CD14-positive monocyte (primary cell): ENCODE measurements around the gene MORF4L1. TPM values are rescaled to one million over a fixed set of nuclear protein-coding genes. Genes with fewer than 3 reads are reported as not detected.

Experiments
- DNase-seq, 3 donors: peaks; one replicate each; pipeline ENCODE4 v3.0.0-alpha.2; 2011 to 2022
- H2AFZ ChIP-seq: 2 replicates; pipeline ENCODE4 v1.6.0; 2012; ENCODE audit warnings: mild to moderate bottlenecking, low read depth, low read length, inconsistent platforms; ENCODE audit not compliant: insufficient read depth, poor library complexity, severe bottlenecking
- H3K27ac ChIP-seq, 2 donors: 1 replicate in 1 of 2; 2 replicates in 1 of 2; pipeline ENCODE4 v1.5.1; 2012 to 2013; ENCODE audit warnings: low read length in 2 of 2, control low read depth in 1 of 2, inconsistent platforms in 1 of 2, low read depth in 1 of 2, mild to moderate bottlenecking in 1 of 2
- H3K27me3 ChIP-seq, 2 donors: one replicate each; pipeline versions ENCODE4 v1.6.0 to v1.6.1; 2011 to 2013; ENCODE audit warnings: low read length in 2 of 2; ENCODE audit not compliant: control insufficient read depth in 2 of 2, insufficient read depth in 2 of 2
- H3K36me3 ChIP-seq, 2 donors: replicated peaks in 1 of 2; 1 replicate in 1 of 2; 2 replicates in 1 of 2; pipeline versions ENCODE4 v1.5.1 to v1.6.1; 2012 to 2013; ENCODE audit warnings: low read length in 2 of 2, control low read depth in 1 of 2, inconsistent platforms in 1 of 2, mild to moderate bottlenecking in 1 of 2; ENCODE audit not compliant: insufficient read depth in 2 of 2, control insufficient read depth in 1 of 2
- H3K4me1 ChIP-seq, 2 donors: 1 replicate in 1 of 2; 2 replicates in 1 of 2; pipeline versions ENCODE4 v1.5.1 to v1.6.1; 2012 to 2013; ENCODE audit warnings: low read length in 2 of 2, control low read depth in 1 of 2, inconsistent platforms in 1 of 2, mild to moderate bottlenecking in 1 of 2, moderate library complexity in 1 of 2; ENCODE audit not compliant: insufficient read depth in 2 of 2, control insufficient read depth in 1 of 2
- H3K4me2 ChIP-seq: replicated peaks from 2 replicates; pipeline ENCODE3; 2012; ENCODE audit warnings: low read length, moderate library complexity, mild to moderate bottlenecking; ENCODE audit not compliant: poor library complexity, severe bottlenecking; ENCODE audit errors: extremely low read depth
- H3K4me3 ChIP-seq, 3 experiments: fragments of 200-600 bp in 1 of 3; sonication (generic) in 1 of 3; replicated peaks in 1 of 3; 1 replicate in 2 of 3; 2 replicates in 1 of 3; pipeline ENCODE4 v1.5.1; 2011 to 2013; ENCODE audit warnings: low read length in 3 of 3, mild to moderate bottlenecking in 3 of 3, control low read depth in 2 of 3, low read depth in 2 of 3, inconsistent platforms in 1 of 3, moderate library complexity in 1 of 3
- H3K79me2 ChIP-seq: 2 replicates; pipeline ENCODE4 v1.6.0; 2012; ENCODE audit warnings: mild to moderate bottlenecking, control low read depth, inconsistent platforms, low read length, moderate library complexity; ENCODE audit not compliant: insufficient read depth
- H3K9ac ChIP-seq: 2 replicates; pipeline ENCODE4 v1.6.0; 2017; ENCODE audit warnings: low read length, mild to moderate bottlenecking; ENCODE audit not compliant: insufficient read depth, poor library complexity, severe bottlenecking
- H3K9me3 ChIP-seq, 2 donors: replicated peaks in 1 of 2; 1 replicate in 1 of 2; 2 replicates in 1 of 2; pipeline versions ENCODE4 v1.5.1 to v1.6.1; 2012 to 2013; ENCODE audit warnings: low read length in 2 of 2, control low read depth in 1 of 2; ENCODE audit not compliant: control insufficient read depth in 1 of 2, insufficient read depth in 1 of 2
- H4K20me1 ChIP-seq: 2 replicates; pipeline ENCODE4 v1.6.0; 2012; ENCODE audit warnings: mild to moderate bottlenecking, low read length, control low read depth, moderate library complexity; ENCODE audit not compliant: insufficient read depth
- H3K27ac Mint-ChIP-seq, 7 donors: one replicate each; pipeline ENCODE4 v1.8.0; 2020; ENCODE audit warnings: mild to moderate bottlenecking in 7 of 7, mixed read lengths in 7 of 7, moderate library complexity in 6 of 7, inconsistent platforms in 2 of 7
- H3K27me3 Mint-ChIP-seq, 3 donors: one replicate each; pipeline ENCODE4 v1.8.0; 2021 to 2022; ENCODE audit warnings: low read depth in 3 of 3, mild to moderate bottlenecking in 3 of 3, mixed read lengths in 3 of 3, moderate library complexity in 3 of 3, inconsistent platforms in 1 of 3
- H3K36me3 Mint-ChIP-seq, 2 donors: one replicate each; pipeline ENCODE4 v1.8.0; 2020; ENCODE audit warnings: mixed read lengths in 2 of 2, inconsistent platforms in 1 of 2, mild to moderate bottlenecking in 1 of 2
- H3K4me1 Mint-ChIP-seq: one replicate; pipeline ENCODE4 v1.8.0; 2020; ENCODE audit warnings: mild to moderate bottlenecking, mixed read lengths
- H3K4me3 Mint-ChIP-seq, 2 donors: one replicate each; pipeline ENCODE4 v1.8.0; 2020; ENCODE audit warnings: mild to moderate bottlenecking in 2 of 2, mixed read lengths in 2 of 2, moderate library complexity in 1 of 2
- H3K9me3 Mint-ChIP-seq, 7 donors: one replicate each; pipeline ENCODE4 v1.8.0; 2020 to 2022; ENCODE audit warnings: mixed read lengths in 7 of 7, mild to moderate bottlenecking in 6 of 7, moderate library complexity in 6 of 7, inconsistent platforms in 2 of 7
- WGBS: methylation state at CpG from one replicate; pipeline ENCODE4 v1.1.5; 2013; ENCODE audit warnings: missing lambda C conversion rate; ENCODE audit not compliant: insufficient coverage; 5-methylcytosine and 5-hydroxymethylcytosine counted together
- intact Hi-C, 2 donors: fragments of 100-400 bp; cut with micrococcal nuclease; formaldehyde crosslinking; loops; one replicate each; pipeline versions ENCODE4 v1.15.0 to v1.15.1; 2023
- polyA plus RNA-seq, 3 donors: library from polyadenylated mRNA; depleted of rRNA in 1 of 3; unstranded in 2 of 3; stranded (reverse) in 1 of 3; fragments of 300-500 nt in 2 of 3; fragments of >200 nt in 1 of 3; fragmentation: Illumina TruSeq in 2 of 3; gene quantifications; 1 replicate in 2 of 3; 2 replicates in 1 of 3; pipeline ENCODE4 v1.2.3, GENCODE V29; 2012 to 2021
- TF ChIP-seq, protein P1 (sequence below): fragments of 200-600 bp; IDR thresholded peaks from one replicate; pipeline ENCODE4 v1.8.0; 2022; ENCODE audit warnings: antibody characterized with exemption, mild to moderate bottlenecking

Gene MORF4L1
- polyA plus RNA-seq, 3 donors = 191 to 242 (median 224) TPM

DNA sequence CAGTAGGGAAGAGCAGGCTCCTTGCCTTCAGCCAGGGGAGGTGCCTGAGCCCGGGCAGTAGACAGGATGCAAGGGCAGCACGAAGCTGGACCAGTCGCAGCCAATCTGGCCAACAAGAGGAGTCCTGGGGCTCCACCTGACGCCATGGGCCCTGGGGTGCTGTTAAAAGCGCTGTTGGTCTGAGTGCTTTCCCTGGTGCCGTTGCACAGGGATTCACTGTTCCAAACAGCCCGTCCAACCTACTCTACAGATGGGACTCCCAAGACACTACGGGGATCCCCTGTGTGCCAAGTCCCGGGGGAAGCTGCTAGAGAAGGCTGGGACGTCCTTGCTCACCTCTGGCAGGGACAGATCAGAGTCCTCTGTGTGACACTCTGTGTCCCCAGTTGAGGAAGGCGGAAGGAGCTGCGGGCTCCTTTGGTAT lies 71.5 kb downstream of the MORF4L1 start:
- Histone ChIP-seq H3K4me1 (peaks cover 51 to 52% of the 10 kb centered on the region in 2 donors), H3K4me3 (peak overlapping the region; percentile 53 to 98 (median 95)), H3K4me2 (peak overlapping the region; percentile 83), H3K27ac (peak overlapping the region; percentile 76 to 94), H3K36me3 (no peaks in the 10 kb centered on the region), H2AFZ (peak overlapping the region; percentile 95), H4K20me1 (peaks cover 8% of the 10 kb centered on the region), H3K79me2 (peaks cover 55% of the 10 kb centered on the region), H3K27me3 (no peaks in the 10 kb centered on the region), H3K9ac (peak overlapping the region; percentile 88), H3K9me3 (no peaks in the 10 kb centered on the region)
- DNase-seq = peak in 1 of 3 donors; percentile 8
- Mint-ChIP-seq H3K27ac (peak overlapping the region; percentile 86 to 95 (median 90)), H3K27me3 (peaks cover 6 to 13% (median 10%) of the 10 kb centered on the region in 3 donors), H3K36me3 (peaks cover 8 to 15% of the 10 kb centered on the region in 2 donors), H3K4me3 (peak overlapping the region; percentile 91 to 99), H3K9me3 (peaks cover 0 to 2% (median 0%) of the 10 kb centered on the region in 7 donors), H3K4me1 (peaks cover 52% of the 10 kb centered on the region)
- TF ChIP-seq, protein P1, sequence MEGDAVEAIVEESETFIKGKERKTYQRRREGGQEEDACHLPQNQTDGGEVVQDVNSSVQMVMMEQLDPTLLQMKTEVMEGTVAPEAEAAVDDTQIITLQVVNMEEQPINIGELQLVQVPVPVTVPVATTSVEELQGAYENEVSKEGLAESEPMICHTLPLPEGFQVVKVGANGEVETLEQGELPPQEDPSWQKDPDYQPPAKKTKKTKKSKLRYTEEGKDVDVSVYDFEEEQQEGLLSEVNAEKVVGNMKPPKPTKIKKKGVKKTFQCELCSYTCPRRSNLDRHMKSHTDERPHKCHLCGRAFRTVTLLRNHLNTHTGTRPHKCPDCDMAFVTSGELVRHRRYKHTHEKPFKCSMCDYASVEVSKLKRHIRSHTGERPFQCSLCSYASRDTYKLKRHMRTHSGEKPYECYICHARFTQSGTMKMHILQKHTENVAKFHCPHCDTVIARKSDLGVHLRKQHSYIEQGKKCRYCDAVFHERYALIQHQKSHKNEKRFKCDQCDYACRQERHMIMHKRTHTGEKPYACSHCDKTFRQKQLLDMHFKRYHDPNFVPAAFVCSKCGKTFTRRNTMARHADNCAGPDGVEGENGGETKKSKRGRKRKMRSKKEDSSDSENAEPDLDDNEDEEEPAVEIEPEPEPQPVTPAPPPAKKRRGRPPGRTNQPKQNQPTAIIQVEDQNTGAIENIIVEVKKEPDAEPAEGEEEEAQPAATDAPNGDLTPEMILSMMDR = no peak
- 67% methylated on average over 7 of the region's 12 CpGs for WGBS
- intact Hi-C loops = loop anchor here in 1 of 2 donors (5.0 to 10.0 kb wide), 2 partner anchors 33 to 69 kb away; partner anchors contain the start of gene MORF4L1

DNA sequence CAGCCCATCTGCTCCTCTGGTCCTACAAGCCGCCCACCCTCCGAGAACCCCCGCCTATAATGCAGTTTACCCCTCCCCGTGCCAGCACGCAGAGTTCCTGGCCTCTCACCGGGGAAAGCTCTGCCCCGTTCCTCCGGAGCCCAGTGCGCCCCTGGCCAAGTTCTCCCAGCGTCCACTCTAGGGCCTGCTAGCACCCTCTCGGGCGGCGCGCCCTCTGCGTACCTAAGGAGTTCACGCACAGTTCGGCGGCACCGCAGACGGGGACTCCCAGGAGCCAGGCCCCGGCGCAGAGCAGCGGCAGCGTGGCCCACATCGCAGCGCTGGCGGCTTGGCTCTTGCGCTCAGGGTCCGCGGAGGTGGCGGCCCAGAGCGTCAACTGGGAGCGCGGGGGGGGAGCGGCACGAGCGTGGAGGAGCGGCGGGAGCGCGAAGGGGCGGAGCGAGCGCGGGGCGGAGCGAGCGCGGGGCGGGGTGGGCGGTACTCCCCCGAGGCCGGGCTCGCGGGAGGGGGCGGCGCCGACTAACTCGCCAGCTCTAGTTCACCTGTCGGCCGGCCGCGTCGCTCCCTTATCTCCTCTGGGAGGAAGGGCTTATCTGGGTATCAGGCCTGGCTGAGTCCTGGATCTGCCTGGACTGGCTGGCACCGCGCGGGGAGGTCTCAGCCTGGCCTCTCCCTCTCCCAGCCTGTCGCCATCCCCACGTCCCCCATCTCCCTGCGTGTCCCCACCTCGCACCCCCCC lies 72.1 kb downstream of the MORF4L1 start, which contains the start of gene CTSH:
TSS of gene CTSH (minus strand) at position 378 of the 739 bp plus-strand sequence. CDS start at position 313, 65 bp downstream.
- peak within 1 kb of the TSS; percentile 88 for H3K9ac ChIP-seq
- Mint-ChIP-seq H3K36me3 (peaks cover 7 to 10% of the 10 kb centered on the region in 2 donors), H3K27ac (peak within 1 kb of the TSS; percentile 86 to 95 (median 90)), H3K9me3 (peaks cover 0 to 2% (median 0%) of the 10 kb centered on the region in 7 donors), H3K4me3 (peak within 1 kb of the TSS; percentile 91 to 99), H3K4me1 (peaks cover 45% of the 10 kb centered on the region), H3K27me3 (peaks cover 6 to 13% (median 10%) of the 10 kb centered on the region in 3 donors)
- H3K36me3 ChIP-seq = no peaks in the 10 kb centered on the region
- peaks cover 8% of the 10 kb centered on the region for H4K20me1 ChIP-seq
- H3K27me3 ChIP-seq = no peaks in the 10 kb centered on the region
- peak within 1 kb of the TSS; percentile 53 to 98 (median 95) for H3K4me3 ChIP-seq
- peak within 1 kb of the TSS; percentile 95 for H2AFZ ChIP-seq
- peaks cover 45 to 46% of the 10 kb centered on the region in 2 donors for H3K4me1 ChIP-seq
- intact Hi-C loops = loop anchor here in 1 of 2 donors (5.0 to 10.0 kb wide), 2 partner anchors 32 to 70 kb away; partner anchors contain the start of gene MORF4L1
- DNase-seq = peak; percentile 47 to 61 (median 54)
- peak within 1 kb of the TSS; percentile 83 for H3K4me2 ChIP-seq
- peaks cover 54% of the 10 kb centered on the region for H3K79me2 ChIP-seq
- WGBS = 2% methylated on average over 68 of the region's 71 CpGs
- TF ChIP-seq, protein P1 = no peak
- no peaks in the 10 kb centered on the region for H3K9me3 ChIP-seq
- H3K27ac ChIP-seq = peak within 1 kb of the TSS; percentile 76 to 94
